Measurements from ENCODE around the gene ULK4.
"Not testable (repeated sequence)": the region's sequence is repeated elsewhere in the genome, so short reads cannot be mapped to it uniquely, and the experiment has no call there.

Gene ULK4

DNA sequence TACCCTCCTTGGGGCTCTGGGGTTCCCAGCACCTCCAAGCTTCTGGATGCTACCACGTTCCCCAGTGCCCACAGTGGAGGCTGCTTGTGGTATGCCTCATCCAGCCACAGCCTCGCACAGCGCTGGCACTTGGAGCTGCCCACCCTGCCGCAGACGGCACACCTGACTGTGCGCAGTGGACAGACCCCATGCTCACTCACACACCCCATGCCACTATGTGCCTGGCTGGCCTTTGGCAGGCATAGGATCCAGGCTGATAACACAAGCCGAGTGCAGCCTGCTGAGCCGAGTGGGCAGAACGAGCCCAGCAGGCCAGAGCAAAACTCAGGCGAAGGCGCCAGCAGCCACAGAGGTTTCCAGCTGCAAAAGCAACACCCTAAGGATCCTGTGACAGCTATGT, 311.5 kb downstream of the ULK4 start:
- TF ChIP-seq EZH2phosphoT487 (IDR thresholded peaks at IDR 0.05; ENCODE audit: borderline replicate concordance, low read length) = no peak
- TF ChIP-seq, protein P1, sequence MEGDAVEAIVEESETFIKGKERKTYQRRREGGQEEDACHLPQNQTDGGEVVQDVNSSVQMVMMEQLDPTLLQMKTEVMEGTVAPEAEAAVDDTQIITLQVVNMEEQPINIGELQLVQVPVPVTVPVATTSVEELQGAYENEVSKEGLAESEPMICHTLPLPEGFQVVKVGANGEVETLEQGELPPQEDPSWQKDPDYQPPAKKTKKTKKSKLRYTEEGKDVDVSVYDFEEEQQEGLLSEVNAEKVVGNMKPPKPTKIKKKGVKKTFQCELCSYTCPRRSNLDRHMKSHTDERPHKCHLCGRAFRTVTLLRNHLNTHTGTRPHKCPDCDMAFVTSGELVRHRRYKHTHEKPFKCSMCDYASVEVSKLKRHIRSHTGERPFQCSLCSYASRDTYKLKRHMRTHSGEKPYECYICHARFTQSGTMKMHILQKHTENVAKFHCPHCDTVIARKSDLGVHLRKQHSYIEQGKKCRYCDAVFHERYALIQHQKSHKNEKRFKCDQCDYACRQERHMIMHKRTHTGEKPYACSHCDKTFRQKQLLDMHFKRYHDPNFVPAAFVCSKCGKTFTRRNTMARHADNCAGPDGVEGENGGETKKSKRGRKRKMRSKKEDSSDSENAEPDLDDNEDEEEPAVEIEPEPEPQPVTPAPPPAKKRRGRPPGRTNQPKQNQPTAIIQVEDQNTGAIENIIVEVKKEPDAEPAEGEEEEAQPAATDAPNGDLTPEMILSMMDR (IDR thresholded peaks at IDR 0.05; ENCODE audit: low read depth, low read length, poor library complexity, severe bottlenecking) = no peak
- no peaks in the 10 kb centered on the region for H3K36me3 ChIP-seq (ENCODE audit: control insufficient read depth, low read length)

GRCh38 chr3:41649129-41649739, 312.7 kb downstream of the ULK4 start:
- Histone ChIP-seq H3K9me2 (replicated peaks; ENCODE audit: control insufficient read depth, low read length) (no peaks in the 10 kb centered on the region), H4K20me1 (ENCODE audit: control insufficient read depth, insufficient read depth, low read depth, low read length) (no peaks in the 10 kb centered on the region), H3K9me3 (ENCODE audit: control insufficient read depth, insufficient read depth, low read length) (peaks cover 10% of the 10 kb centered on the region; the same call in 1 of the 2 replicates), H3K4me1 (ENCODE audit: control insufficient read depth, low read length) (no peaks in the 10 kb centered on the region), H3K4me3 (ENCODE audit: low read length) (no peak overlapping the region), H3K4me2 (ENCODE audit: low read length) (no peak overlapping the region), H3K27ac (ENCODE audit: low read depth, low read length) (no peak overlapping the region), H3K79me2 (ENCODE audit: control insufficient read depth, low read length) (no peaks in the 10 kb centered on the region), H3F3A (ENCODE audit: control insufficient read depth, insufficient read depth) (no peaks in the 10 kb centered on the region), H3K27me3 (ENCODE audit: control insufficient read depth, low read length) (no peaks in the 10 kb centered on the region), H3K36me3 (ENCODE audit: control insufficient read depth, low read length) (no peaks in the 10 kb centered on the region)
- no peak for TF ChIP-seq EZH2phosphoT487 (IDR thresholded peaks at IDR 0.05; ENCODE audit: borderline replicate concordance, low read length)
- TF ChIP-seq, protein P1 (IDR thresholded peaks at IDR 0.05; ENCODE audit: low read depth, low read length, poor library complexity, severe bottlenecking) = no peak

More for the DNA sequence above, 311.5 kb downstream of the ULK4 start:
- peaks cover 10% of the 10 kb centered on the region; the same call in 1 of the 2 replicates for H3K9me3 ChIP-seq (ENCODE audit: control insufficient read depth, insufficient read depth, low read length)
- no peak overlapping the region for H3K27ac ChIP-seq (ENCODE audit: low read depth, low read length)
- no peaks in the 10 kb centered on the region for H3K79me2 ChIP-seq (ENCODE audit: control insufficient read depth, low read length)
- H3K4me3 ChIP-seq (ENCODE audit: low read length) = no peak overlapping the region
- no peaks in the 10 kb centered on the region for H3K9me2 ChIP-seq (replicated peaks; ENCODE audit: control insufficient read depth, low read length)
- H4K20me1 ChIP-seq (ENCODE audit: control insufficient read depth, insufficient read depth, low read depth, low read length) = no peaks in the 10 kb centered on the region
- H3K4me2 ChIP-seq (ENCODE audit: low read length) = no peak overlapping the region
- H3K4me1 ChIP-seq (ENCODE audit: control insufficient read depth, low read length) = no peaks in the 10 kb centered on the region
- no peaks in the 10 kb centered on the region for H3F3A ChIP-seq (ENCODE audit: control insufficient read depth, insufficient read depth)
- no peaks in the 10 kb centered on the region for H3K27me3 ChIP-seq (ENCODE audit: control insufficient read depth, low read length)

DNA sequence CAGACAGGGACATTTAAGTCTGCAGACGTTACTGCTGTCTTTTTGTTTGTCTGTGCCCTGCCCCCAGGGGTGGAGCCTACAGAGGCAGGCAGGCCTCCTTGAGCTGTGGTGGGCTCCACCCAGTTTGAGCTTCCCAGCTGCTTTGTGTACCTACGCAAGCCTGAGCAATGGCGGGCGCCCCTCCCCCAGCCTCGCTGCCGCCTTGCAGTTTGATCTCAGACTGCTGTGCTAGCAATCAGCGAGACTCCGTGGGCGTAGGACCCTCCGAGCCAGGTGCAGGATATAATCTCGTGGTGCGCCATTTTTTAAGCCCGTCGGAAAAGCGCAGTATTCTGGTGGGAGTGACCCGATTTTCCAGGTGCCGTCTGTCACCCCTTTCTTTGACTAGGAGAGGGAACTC, 314.2 kb downstream of the ULK4 start:
- H4K20me1 ChIP-seq (ENCODE audit: control insufficient read depth, insufficient read depth, low read depth, low read length); H3K36me3 ChIP-seq (ENCODE audit: control insufficient read depth, low read length); H3K27me3 ChIP-seq (ENCODE audit: control insufficient read depth, low read length); H3K27ac ChIP-seq (ENCODE audit: low read depth, low read length); H3F3A ChIP-seq (ENCODE audit: control insufficient read depth, insufficient read depth); H3K4me3 ChIP-seq (ENCODE audit: low read length); H3K4me2 ChIP-seq (ENCODE audit: low read length); H3K9me2 ChIP-seq (replicated peaks; ENCODE audit: control insufficient read depth, low read length); H3K79me2 ChIP-seq (ENCODE audit: control insufficient read depth, low read length); H3K4me1 ChIP-seq (ENCODE audit: control insufficient read depth, low read length): not testable (repeated sequence)
- peaks cover 10% of the 10 kb centered on the region; the same call in 1 of the 2 replicates for H3K9me3 ChIP-seq (ENCODE audit: control insufficient read depth, insufficient read depth, low read length)

DNA sequence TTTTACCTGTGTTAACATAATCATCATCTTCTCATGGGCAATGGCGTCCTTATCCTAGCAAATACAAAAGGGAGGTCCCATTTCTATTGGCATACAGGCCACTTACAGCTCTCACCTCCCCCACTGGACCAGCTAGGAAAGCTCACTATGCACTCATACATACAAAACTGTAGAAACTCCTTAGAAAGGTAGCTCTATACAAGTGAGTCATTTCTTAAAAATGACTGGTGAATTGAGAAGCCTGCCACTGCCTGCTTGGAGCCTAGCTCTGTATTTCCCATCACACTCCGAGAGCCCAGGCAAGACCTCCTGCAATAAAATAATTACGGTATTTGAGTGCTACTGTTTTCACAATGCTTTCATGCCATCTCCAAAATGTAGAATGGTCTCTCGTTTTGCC, 321.8 kb downstream of the ULK4 start:
- no peaks in the 10 kb centered on the region for H3K27me3 ChIP-seq (ENCODE audit: control insufficient read depth, low read length)
- no peaks in the 10 kb centered on the region for H3K9me3 ChIP-seq (ENCODE audit: control insufficient read depth, insufficient read depth, low read length)
- H3K79me2 ChIP-seq (ENCODE audit: control insufficient read depth, low read length) = no peaks in the 10 kb centered on the region
- TF ChIP-seq, protein P1 (IDR thresholded peaks at IDR 0.05; ENCODE audit: low read depth, low read length, poor library complexity, severe bottlenecking) = no peak
- no peak for TF ChIP-seq EZH2phosphoT487 (IDR thresholded peaks at IDR 0.05; ENCODE audit: borderline replicate concordance, low read length)
- no peaks in the 10 kb centered on the region for H4K20me1 ChIP-seq (ENCODE audit: control insufficient read depth, insufficient read depth, low read depth, low read length)
- no peak overlapping the region for H3K27ac ChIP-seq (ENCODE audit: low read depth, low read length)
- H3F3A ChIP-seq (ENCODE audit: control insufficient read depth, insufficient read depth) = no peaks in the 10 kb centered on the region
- H3K4me3 ChIP-seq (ENCODE audit: low read length) = no peak overlapping the region
- no peaks in the 10 kb centered on the region for H3K9me2 ChIP-seq (replicated peaks; ENCODE audit: control insufficient read depth, low read length)
- no peaks in the 10 kb centered on the region for H3K4me1 ChIP-seq (ENCODE audit: control insufficient read depth, low read length)
- H3K36me3 ChIP-seq (ENCODE audit: control insufficient read depth, low read length) = no peaks in the 10 kb centered on the region
- no peak overlapping the region for H3K4me2 ChIP-seq (ENCODE audit: low read length)

Data from DOHH2 (cell line).